ENCODE measurements around the gene CCDC181.

DNA sequence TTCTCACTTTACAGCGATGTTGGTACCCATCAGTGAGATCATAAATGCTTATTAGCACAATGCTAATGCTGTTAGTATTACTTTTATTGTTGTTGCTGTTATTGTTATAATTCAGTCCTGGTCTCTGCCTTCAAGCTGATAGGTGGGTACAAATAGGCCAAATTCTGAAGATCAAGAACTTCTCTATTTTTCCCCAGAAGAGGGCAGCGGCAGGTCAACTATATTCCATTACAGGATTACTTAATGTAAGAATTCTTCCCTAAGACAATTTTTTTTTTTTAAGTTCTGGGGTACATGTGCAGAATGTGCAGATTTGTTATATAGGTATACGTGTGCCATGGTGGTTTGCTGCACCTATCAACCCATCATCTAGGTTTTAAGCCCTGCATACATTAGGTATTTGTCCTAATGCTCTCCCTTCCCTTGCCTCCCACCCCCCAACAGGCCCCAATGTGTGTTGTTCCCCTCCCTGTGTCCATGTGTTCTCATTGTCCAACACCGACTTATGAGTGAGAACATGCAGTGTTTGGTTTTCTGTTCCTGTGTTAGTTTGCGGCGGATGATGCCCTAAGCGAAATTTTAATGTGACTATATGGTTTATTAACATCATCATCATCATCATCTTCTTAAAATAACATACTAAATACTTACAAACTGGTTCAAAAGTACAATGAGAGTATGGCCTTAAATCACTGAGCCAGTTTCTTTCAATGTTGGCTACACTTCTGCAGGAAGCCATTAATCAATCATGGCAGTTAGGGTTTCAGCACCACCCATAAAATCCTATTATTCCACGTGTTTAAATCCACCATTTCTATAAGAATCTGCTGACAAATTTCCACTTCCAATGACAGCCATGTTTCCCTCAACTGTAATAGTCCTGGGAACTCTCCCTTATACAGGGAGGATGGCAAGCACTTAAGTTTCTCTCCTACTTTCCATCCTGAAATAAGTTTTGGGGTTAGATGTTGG is 39.3 kb upstream of the CCDC181 start:
- no peak for TF ChIP-seq POLR2AphosphoS5 (IDR thresholded peaks at IDR 0.05; ENCODE audit: low read depth, low read length)
- no peak for TF ChIP-seq POLR2A (IDR thresholded peaks at IDR 0.05; ENCODE audit: low read depth, low read length)
- TF ChIP-seq TAF1 (IDR thresholded peaks at IDR 0.05; ENCODE audit: low read depth, low read length), result no peak
- no peak for TF ChIP-seq POU2F2 (IDR thresholded peaks at IDR 0.05; ENCODE audit: low read depth, low read length)
- TF ChIP-seq SPI1 (IDR thresholded peaks at IDR 0.05; ENCODE audit: low read depth, low read length), result no peak
- TF ChIP-seq PAX5 (IDR thresholded peaks at IDR 0.05; ENCODE audit: insufficient read depth, low read length, severe bottlenecking), result no peak

All from GM12891 (cell line).